Skeletal muscle cell (primary cell): ENCODE data around the gene TMEM115.

Experiments used
- DNase-seq: peaks from one replicate; pipeline ENCODE4 v3.0.0-alpha.2; 2010; ENCODE audit warnings: low read depth
- H3K4me3 ChIP-seq: 2 replicates; pipeline ENCODE4 v1.5.1; 2011; ENCODE audit warnings: low read depth, mild to moderate bottlenecking, control low read depth, low read length, moderate library complexity

Gene TMEM115

DNA sequence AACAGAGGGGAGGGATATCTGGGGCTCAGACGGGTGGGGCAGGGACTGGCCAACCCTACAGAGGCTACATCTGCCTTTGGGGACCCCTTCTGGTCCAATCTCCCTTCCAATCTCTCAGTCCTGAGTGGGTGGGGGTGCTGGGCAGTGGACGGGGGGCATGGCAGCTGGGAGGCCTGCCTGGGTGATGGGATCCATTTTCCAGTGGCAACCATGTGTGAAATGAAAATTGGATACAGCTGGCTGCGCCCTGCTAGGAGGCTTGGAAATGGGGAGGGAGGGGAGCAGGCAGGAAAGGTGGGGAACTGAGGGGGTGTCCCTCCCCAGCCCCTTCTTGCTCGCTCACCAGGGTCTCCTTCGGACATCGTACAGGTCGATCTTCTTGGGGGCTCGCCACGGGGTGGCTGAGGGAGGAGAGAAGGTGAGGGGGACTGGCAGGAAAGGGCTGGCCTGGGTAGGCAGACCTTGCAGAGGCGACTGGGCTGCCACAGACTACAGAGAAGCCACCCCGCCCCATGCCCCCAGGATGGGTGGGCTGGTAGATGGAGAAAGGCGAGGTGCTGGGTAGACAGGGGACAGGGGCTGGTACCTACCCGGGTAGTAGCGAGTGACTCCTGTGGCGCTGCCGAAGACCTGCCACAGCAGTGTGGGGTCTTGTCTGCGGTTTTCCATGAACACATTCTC, 21.2 kb upstream of the TMEM115 start:
- no peak for DNase-seq
- no peak overlapping the region for H3K4me3 ChIP-seq

- no peak for DNase-seq
- H3K4me3 ChIP-seq: no peak overlapping the region
Measured at GRCh38 chr3:50378757-50379156, 19.4 kb upstream of the TMEM115 start.

DNA sequence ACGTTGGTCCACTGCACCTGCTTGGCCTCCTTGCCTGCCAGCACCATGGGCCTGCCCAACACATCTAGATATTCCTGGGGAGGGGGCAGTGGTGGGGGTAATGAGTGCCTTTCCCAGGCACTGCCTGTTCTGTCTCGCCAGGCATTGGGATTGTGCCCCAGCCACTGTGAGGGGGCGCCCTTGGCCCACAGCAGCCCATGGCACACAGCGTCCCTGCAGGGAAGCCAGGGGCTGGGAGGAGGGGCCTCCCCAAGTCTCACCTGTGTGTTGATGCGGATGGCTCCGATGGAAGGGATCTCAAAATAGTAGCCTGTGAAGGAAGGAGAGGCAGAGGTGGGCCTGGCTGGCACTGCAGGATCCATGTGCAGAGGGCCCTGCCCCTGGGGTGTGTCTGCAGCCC, 18.7 kb upstream of the TMEM115 start:
- no peak overlapping the region for H3K4me3 ChIP-seq
- DNase-seq: no peak

- no peak overlapping the region for H3K4me3 ChIP-seq
- DNase-seq: no peak
Measured at GRCh38 chr3:50375258-50375931, 16.1 kb upstream of the TMEM115 start.

DNA sequence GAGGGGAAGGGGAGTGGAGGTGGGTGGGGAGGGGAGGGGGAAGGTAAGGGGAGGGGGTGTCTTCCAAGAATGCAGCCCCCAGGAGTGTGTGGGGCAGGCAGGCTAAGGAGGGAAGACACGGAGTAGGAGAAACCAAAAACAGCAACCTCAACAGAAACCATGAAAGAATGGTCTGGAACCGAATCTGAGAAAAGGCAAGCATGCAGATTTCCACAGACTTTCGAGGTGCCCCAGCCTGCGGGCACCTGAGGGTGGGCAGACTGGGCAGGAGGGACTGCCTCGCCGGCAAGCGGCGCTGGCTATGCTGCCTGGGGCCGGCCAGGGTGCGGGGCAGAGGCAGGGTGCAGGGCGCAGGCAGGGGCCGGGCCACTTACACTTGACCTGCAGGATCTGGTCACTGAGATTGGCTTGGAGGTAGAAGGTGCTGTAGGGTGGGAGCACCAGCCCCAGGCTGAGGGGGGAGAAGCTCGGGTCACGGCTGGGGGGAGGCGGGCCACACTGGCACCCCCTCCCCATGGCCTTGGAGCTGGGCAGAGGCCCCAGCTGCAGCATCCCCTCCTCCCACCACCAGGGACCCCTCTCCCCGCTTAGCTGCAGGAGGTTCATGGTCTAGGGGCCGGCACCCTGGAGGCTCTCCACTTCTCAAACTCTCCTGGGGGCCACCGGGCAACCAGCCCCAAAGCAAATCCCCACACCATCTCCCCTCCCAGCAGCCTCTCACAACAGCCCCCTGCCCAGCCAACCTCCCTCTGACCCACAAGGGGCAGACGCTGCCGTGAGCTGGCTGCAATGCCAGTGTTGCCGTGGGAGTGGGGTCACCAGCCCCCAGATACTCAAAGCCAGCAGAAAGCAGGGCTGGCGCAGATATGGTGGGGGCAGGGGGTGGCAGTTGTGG, 15.3 kb upstream of the TMEM115 start:
- DNase-seq: no peak
- no peak overlapping the region for H3K4me3 ChIP-seq

DNA sequence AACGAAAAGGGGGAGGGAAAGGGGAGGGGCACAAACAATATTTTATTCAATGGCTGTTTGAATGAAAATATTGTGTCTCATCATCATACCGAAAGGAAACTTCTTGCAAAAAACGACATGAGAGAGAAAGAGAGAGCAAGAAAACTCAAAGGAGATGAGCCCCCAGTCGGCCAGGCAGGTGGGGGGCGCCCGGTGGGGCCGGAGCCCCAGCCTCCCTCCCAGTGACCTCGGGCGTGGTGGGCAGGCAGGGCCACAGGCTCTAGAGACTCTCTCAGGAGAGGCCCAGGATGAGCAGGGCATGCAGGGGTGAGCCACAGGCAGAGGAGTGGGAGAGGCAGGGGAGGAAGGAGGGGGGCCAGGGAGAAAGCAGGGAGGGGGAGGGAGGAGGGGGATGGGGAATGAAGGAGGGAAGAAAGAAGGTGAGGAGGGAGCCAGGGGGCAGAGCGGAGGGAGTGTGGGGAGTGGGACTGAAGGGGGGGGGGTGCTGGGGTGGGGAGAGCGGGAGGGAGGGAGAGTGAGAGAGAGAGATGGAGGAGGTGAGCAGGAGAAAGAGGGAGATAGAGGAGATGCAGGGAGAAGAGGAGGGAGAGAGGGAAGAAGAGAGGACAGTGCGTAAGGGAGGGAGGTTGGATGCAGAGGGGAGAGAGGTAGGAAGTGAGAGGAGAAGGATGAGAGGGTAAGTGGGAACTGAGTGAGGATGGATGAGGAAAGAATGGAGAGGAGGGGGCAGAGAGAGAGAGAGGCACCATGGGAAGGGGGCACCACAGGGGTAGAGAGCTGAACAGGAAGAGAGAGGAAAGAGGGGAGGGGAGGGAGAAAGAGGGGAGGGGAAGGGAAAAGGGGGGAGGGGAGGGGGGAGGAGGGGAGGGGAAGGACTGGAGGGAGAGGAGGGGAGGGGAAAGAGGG, 14.1 kb upstream of the TMEM115 start:
- DNase-seq: no peak
- no peak overlapping the region for H3K4me3 ChIP-seq

DNA sequence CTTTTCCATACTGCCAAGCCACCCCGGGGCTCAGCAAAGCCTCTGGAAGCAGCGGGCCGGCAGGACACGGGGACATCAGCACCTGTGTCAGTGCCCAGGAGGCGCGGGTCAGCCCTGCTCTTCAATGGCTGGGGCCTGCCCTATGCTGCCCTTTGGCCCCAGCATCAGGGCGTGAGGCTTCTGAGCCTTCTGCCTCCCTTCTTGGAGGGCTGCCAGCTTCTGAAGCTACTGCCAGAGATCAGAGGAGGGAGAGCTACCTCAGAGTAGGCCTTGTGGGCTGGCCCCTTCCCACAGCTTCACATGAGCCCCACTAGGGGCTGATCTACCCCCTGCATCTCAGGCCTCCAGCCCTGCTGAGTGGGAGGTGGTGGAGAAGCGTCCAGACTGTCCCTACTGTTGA, 13.0 kb upstream of the TMEM115 start:
- H3K4me3 ChIP-seq: no peak overlapping the region
- no peak for DNase-seq

DNA sequence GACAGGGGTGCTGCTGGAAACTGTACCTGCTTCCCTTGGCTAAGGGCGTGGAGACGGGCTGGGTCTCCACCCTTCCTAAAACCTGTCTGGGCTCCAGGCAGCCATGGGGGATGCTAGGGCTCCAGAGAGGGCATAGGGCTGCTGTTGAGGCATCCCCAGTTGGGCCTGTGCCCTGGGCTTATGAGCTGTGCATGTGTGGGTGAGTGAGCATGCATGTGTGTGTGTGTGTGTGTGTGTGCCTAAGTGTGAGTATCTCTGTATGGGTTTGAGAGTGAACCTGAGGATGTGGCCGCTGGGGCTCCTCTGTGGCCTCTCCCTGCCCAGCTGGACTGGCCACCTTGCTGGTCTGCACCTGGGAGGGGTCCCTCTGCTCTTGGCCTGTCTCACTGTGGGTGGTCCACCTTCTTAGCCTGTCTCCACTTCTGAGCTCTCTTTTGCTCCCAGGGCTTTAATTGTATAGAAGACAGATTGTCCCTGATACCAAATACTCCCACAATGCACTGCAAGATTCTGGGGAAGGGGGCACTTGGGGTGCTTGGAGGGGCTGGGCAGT, 11.9 kb upstream of the TMEM115 start:
- no peak overlapping the region for H3K4me3 ChIP-seq
- peak; percentile 29 for DNase-seq

DNA sequence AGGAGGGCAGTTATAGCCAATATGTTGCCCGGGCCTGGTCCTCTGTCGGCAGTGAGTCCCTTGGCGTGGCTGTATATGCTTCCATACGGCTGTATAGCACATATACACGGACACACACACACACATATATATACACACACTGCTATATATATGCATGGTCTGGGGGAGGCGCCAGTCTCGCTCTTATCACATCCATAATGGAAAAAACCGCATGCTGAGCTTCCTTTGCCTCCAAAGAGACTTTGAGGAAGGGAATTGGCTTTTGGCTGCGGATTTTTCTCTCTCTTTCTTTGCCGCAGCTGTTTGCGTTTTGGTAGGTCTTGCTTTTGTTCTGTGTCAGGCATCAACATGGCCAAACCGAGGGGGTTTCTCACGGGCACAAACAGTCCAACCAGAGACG, 11.3 kb upstream of the TMEM115 start:
- H3K4me3 ChIP-seq: no peak overlapping the region
- DNase-seq: no peak

- no peak overlapping the region for H3K4me3 ChIP-seq
- DNase-seq: no peak
Measured at GRCh38 chr3:50369012-50369670, 9.8 kb upstream of the TMEM115 start.

DNA sequence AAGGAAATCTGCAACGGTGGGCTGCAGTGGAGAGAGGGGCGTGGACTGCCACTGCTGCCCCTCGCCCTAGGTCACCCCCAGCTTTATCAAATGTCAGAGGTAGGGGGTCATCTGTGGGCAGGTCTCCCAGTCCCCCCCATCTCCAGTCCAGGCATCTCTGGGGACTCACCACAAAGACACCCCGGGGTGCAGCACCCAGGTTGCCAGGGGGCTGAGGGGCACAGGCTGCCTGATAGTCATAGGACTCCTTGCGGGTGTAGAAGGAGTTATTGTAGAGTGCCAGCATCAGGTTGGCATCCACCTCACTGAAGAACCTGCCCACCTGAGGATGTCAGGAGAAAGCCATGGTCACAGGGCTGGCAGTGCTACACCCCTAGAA, 6.5 kb upstream of the TMEM115 start:
- no peak overlapping the region for H3K4me3 ChIP-seq
- DNase-seq: no peak

DNA sequence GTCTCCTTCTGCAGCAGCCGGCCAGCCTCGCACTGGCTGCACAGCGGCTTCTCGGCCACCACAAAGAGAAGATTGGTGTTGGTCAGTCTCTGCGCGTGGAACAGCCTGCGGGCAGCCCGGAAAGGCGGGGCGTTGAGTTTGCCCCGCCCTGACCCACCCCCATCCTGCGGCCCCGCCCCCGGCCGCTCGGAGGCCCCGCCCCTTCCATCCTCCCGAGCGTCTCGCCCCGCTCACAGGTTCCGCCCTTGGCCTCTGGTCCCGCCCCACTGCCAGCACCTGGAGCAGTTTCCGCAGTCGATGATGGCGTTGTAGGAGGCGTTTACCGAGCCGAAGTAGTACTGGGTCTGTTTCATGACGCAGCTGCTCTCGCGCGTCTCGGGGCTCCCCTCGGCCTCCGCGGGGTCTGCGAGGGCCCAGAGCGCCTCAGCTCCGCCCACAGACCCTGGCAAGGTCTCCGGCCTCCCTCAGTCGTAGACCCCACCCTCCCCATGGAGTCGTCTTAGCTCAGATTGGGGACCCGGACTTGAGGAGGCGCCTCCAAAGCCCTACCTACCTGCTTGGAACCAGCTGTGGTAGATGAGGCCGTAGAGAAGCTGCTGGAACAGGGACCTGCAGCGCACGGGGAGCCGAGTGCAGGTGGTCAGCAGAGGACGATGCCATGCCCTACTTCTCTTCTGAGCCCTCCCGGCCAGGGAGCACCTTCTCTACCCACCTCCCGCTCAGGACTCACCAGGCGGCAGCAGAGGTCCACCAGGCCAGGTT, 5.9 kb upstream of the TMEM115 start:
- H3K4me3 ChIP-seq: peak overlapping the region; percentile 50
- DNase-seq: no peak

DNA sequence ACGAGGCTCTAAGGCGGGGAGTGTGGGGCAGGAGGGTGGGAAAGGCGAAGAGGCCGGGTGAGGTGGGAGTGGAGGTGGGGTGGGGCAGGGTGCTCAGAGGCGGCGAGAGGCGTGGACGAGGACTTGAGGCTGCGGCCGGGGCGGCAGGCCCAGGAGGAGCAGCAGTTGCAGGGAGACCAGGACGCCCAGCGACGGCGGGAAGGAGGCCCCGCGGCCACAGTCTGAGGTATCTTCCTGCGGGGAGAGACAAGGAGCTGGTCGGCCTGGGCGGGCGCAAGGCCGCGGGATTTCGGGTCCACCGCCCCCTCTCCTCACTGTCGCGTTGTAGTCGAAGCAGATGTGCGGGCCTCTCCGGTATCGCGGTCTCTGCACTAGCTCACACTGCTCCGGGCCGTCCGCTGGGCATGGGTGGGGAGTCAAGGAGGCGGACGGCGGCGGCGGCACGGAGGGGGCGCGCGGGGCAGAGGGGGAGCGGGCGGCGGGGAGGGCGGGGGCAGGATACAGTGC, 5.3 kb upstream of the TMEM115 start:
- DNase-seq: no peak
- H3K4me3 ChIP-seq: peak overlapping the region; percentile 50

DNA sequence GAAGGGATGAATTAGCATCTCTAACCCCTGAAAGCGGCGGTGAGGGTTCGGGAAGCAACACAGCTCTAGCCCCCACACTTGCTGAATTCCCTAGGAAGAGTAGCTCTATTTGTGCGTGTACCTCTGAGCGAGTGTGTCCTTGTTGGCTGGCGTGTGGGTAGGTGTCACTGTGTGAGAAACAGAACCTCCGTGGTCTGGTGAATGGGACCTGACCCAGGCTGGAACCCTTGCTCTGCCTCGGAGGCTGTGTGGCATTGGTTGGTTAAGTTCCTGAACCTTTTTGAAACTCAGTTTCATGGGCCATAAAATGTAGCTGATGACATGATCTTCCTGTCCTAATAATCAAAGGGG, 414 bp upstream of the TMEM115 start:
- peak overlapping the region; percentile 91 for H3K4me3 ChIP-seq
- DNase-seq: no peak

- no peak for DNase-seq
- H3K4me3 ChIP-seq: peak overlapping the region; percentile 91
Measured at GRCh38 chr3:50358355-50358910, 888 bp downstream of the TMEM115 start.

- no peak for DNase-seq
- H3K4me3 ChIP-seq: peak overlapping the region; percentile 91
Measured at GRCh38 chr3:50357481-50357880, 1.8 kb downstream of the TMEM115 start.

GRCh38 chr3:50356553-50356952, 2.8 kb downstream of the TMEM115 start:
- DNase-seq: no peak
- peak overlapping the region; percentile 91 for H3K4me3 ChIP-seq
